Keratinocyte (primary cell): ENCODE results near the gene BRD1. TPM values are rescaled to one million over a fixed set of nuclear protein-coding genes. Genes with fewer than 3 reads are reported as not detected.
A peak's percentile ranks its signal among the peaks of the same experiment; 100 is the strongest.

Experiments
- DNase-seq: peaks from one replicate; pipeline ENCODE4 v3.0.0-alpha.2; 2011; ENCODE audit warnings: low read depth, missing footprints, low spot score
- FAIRE-seq: peaks from 2 replicates; lab custom pipeline; 2011; peaks lifted over from hg19 to GRCh38; lab: Jason Lieb, UNC
- H2AFZ ChIP-seq: 2 replicates; pipeline ENCODE4 v1.6.0; 2012; ENCODE audit warnings: low read length, control low read depth, inconsistent platforms; ENCODE audit not compliant: control insufficient read depth
- H3K27ac ChIP-seq: 2 replicates; pipeline ENCODE4 v1.5.1; 2011; ENCODE audit warnings: low read length; ENCODE audit not compliant: control insufficient read depth, insufficient read depth
- H3K27me3 ChIP-seq: 3 replicates; pipeline ENCODE4 v1.6.0; 2011; ENCODE audit warnings: low read length; ENCODE audit not compliant: control insufficient read depth, insufficient read depth; ENCODE audit errors: extremely low read depth
- H3K36me3 ChIP-seq, 2 experiments: 2 replicates in 1 of 2; 3 replicates in 1 of 2; pipeline ENCODE4 v1.5.1; 2011; ENCODE audit warnings: low read length in 2 of 2, mild to moderate bottlenecking in 1 of 2; ENCODE audit not compliant: control insufficient read depth in 2 of 2, insufficient read depth in 2 of 2; ENCODE audit errors: extremely low read depth in 1 of 2
- H3K4me1 ChIP-seq: 3 replicates; pipeline ENCODE4 v1.5.1; 2011; ENCODE audit warnings: low read length; ENCODE audit not compliant: control insufficient read depth, insufficient read depth; ENCODE audit errors: extremely low read depth
- H3K4me2 ChIP-seq: 3 replicates; pipeline ENCODE4 v1.6.0; 2011; ENCODE audit warnings: low read depth, low read length; ENCODE audit not compliant: control insufficient read depth, insufficient read depth; ENCODE audit errors: extremely low read depth
- H3K4me3 ChIP-seq, 3 experiments: fragments of 200-600 bp in 1 of 3; sonication (generic) in 1 of 3; 2 replicates in 2 of 3; 3 replicates in 1 of 3; pipeline ENCODE4 v1.5.1; 2011 to 2016; ENCODE audit warnings: low read length in 3 of 3, mild to moderate bottlenecking in 3 of 3, control low read depth in 2 of 3, inconsistent platforms in 1 of 3, low read depth in 1 of 3, mixed read lengths in 1 of 3, mixed run types in 1 of 3, moderate library complexity in 1 of 3; ENCODE audit not compliant: control insufficient read depth in 2 of 3, insufficient read depth in 2 of 3; ENCODE audit errors: extremely low read depth in 1 of 3
- H3K79me2 ChIP-seq: 2 replicates; pipeline ENCODE4 v1.6.0; 2012; ENCODE audit warnings: low read length; ENCODE audit not compliant: control insufficient read depth, insufficient read depth
- H3K9ac ChIP-seq: 3 replicates; pipeline ENCODE4 v1.6.0; 2011; ENCODE audit warnings: low read length; ENCODE audit not compliant: control insufficient read depth, insufficient read depth; ENCODE audit errors: extremely low read depth
- H3K9me1 ChIP-seq: 3 replicates; pipeline ENCODE4 v1.6.0; 2011; ENCODE audit warnings: low read length; ENCODE audit not compliant: control insufficient read depth, insufficient read depth; ENCODE audit errors: extremely low read depth
- H3K9me3 ChIP-seq: 2 replicates; pipeline ENCODE4 v1.5.1; 2012; ENCODE audit warnings: low read depth, low read length; ENCODE audit not compliant: control insufficient read depth
- H4K20me1 ChIP-seq: 3 replicates; pipeline ENCODE4 v1.6.0; 2011; ENCODE audit warnings: low read length; ENCODE audit not compliant: control insufficient read depth, insufficient read depth; ENCODE audit errors: extremely low read depth
- CTCF ChIP-seq, 3 experiments: IDR thresholded peaks in 1 of 3; conservative IDR thresholded peaks in 1 of 3; optimal IDR thresholded peaks in 1 of 3; 2 replicates in 2 of 3; 3 replicates in 1 of 3; pipeline versions ENCODE3 to v1.5.1; 2011; ENCODE audit warnings: low read length in 3 of 3, mild to moderate bottlenecking in 3 of 3, moderate library complexity in 2 of 3, control low read depth in 1 of 3, inconsistent platforms in 1 of 3; ENCODE audit not compliant: insufficient read depth in 2 of 3; ENCODE audit errors: extremely low read depth in 1 of 3
- EZH2 ChIP-seq: IDR thresholded peaks from one replicate; pipeline ENCODE4 v1.6.1; 2012; ENCODE audit warnings: inconsistent platforms, mild to moderate bottlenecking, low read length, moderate library complexity
- dilution Hi-C: fragments of 300-500 bp; cut with MboI; formaldehyde crosslinking; loops from one replicate; pipeline ENCODE4 v1.7.0; 2020; ENCODE audit warnings: low sequenced_read_pairs; ENCODE audit not compliant: extremely low pct_ligation_motif_present
- polyA plus RNA-seq, 5 experiments: library from polyadenylated mRNA; depleted of rRNA in 3 of 5; stranded (reverse) in 3 of 5; stranded (forward) in 1 of 5; unstranded in 1 of 5; fragments of >200 nt; gene quantifications; 1 replicate in 1 of 5; 2 replicates in 3 of 5; 3 replicates in 1 of 5; pipeline versions ENCODE4 v1.2.1 to v1.2.3, GENCODE V29; 2011 to 2012; ENCODE audit warnings: missing spikeins in 2 of 5, low read depth in 1 of 5, low replicate concordance in 1 of 5

Gene BRD1
- polyA plus RNA-seq, 1 donor (not counting 4 experiments of a cell fraction or from before 2014, with no cell fraction given), result 4.3 TPM

GRCh38 chr22:49768077-49768910 is 59.4 kb downstream of the BRD1 start:
- dilution Hi-C loops, result no loop called here
- no peak overlapping the region for H3K4me2 ChIP-seq
- no peak overlapping the region for H3K4me3 ChIP-seq
- no peak overlapping the region for H3K9ac ChIP-seq
- no peak overlapping the region for H3K27ac ChIP-seq
- DNase-seq, result no peak
- FAIRE-seq, result no peak
- peaks cover 4% of the 10 kb centered on the region for H4K20me1 ChIP-seq
- H3K36me3 ChIP-seq, result peaks cover 0 to 2% of the 10 kb centered on the region in 2 experiments
- TF ChIP-seq CTCF (optimal IDR thresholded peaks at IDR 0.05 in 1 of 3, IDR thresholded peaks at IDR 0.05 in 1 of 3, conservative IDR thresholded peaks at IDR 0.05 in 1 of 3; ENCODE audit: extremely low read depth in 1 of 3, insufficient read depth in 2 of 3, low read length in 3 of 3) (no peak), EZH2 (no peak)
- no peaks in the 10 kb centered on the region for H3K79me2 ChIP-seq
- no peak overlapping the region for H2AFZ ChIP-seq
- H3K9me3 ChIP-seq, result no peaks in the 10 kb centered on the region
- H3K4me1 ChIP-seq, result peaks cover 8% of the 10 kb centered on the region
- H3K27me3 ChIP-seq, result no peaks in the 10 kb centered on the region
- H3K9me1 ChIP-seq, result no peaks in the 10 kb centered on the region

DNA sequence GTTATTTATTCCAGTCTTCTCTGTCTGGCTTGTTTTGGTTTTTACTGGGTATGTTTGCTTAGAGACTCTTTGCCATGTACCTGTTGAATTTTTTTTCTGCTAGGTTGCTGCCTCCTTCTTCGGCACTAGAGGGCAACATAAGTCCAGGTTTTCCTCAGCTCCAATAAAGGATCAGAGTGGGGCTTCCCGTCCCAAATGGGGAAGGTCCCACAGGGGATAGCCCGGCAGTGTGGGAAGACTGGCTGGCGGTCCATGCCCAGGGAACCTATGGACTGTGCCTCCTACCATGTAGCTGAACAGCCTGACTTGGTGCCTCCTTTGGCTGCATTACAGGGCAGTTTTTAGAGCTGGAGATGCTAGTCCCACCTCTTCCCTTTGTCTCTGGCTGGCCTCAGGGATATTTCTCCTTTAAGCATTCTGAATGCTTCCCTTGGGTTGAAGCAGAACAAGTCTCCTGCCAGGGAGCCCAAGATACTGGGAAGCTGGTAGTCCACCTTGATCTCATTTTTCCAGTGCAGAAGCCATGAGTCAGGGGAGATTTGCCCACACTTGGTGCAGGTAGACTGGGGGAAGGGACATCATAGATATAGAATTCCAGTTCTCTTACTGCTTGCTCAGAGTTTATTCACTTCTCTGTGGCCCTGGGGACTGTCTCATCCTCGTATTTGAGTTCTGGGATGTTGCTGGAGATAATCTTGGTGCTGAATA is 60.2 kb downstream of the BRD1 start:
- TF ChIP-seq CTCF (optimal IDR thresholded peaks at IDR 0.05 in 1 of 3, IDR thresholded peaks at IDR 0.05 in 1 of 3, conservative IDR thresholded peaks at IDR 0.05 in 1 of 3; ENCODE audit: extremely low read depth in 1 of 3, insufficient read depth in 2 of 3, low read length in 3 of 3) (peak; percentile 64 to 83 (median 74)), EZH2 (no peak)
- Histone ChIP-seq H2AFZ (no peak overlapping the region), H3K9ac (no peak overlapping the region), H4K20me1 (peaks cover 4% of the 10 kb centered on the region), H3K9me1 (no peaks in the 10 kb centered on the region), H3K4me2 (peak overlapping the region; percentile 39), H3K4me3 (no peak overlapping the region), H3K79me2 (no peaks in the 10 kb centered on the region), H3K27me3 (no peaks in the 10 kb centered on the region), H3K36me3 (no peaks in the 10 kb centered on the region), H3K4me1 (peaks cover 8% of the 10 kb centered on the region), H3K27ac (no peak overlapping the region), H3K9me3 (no peaks in the 10 kb centered on the region)
- FAIRE-seq (peak; percentile 79), DNase-seq (peak; percentile 25)
- dilution Hi-C loops, result no loop called here
